HG03097 (cell line): ENCODE data around the gene SLC25A13.
"Not testable (repeated sequence)": the region's sequence is repeated elsewhere in the genome, so short reads cannot be mapped to it uniquely, and the experiment has no call there.

Source experiments
- ATAC-seq: cut with Tn5 transposase; IDR thresholded peaks from one replicate; pipeline ENCODE4 v1.9.1; 2021; ENCODE audit not compliant: unreplicated experiment, low FRiP score

The SLC25A13 gene, protein sequence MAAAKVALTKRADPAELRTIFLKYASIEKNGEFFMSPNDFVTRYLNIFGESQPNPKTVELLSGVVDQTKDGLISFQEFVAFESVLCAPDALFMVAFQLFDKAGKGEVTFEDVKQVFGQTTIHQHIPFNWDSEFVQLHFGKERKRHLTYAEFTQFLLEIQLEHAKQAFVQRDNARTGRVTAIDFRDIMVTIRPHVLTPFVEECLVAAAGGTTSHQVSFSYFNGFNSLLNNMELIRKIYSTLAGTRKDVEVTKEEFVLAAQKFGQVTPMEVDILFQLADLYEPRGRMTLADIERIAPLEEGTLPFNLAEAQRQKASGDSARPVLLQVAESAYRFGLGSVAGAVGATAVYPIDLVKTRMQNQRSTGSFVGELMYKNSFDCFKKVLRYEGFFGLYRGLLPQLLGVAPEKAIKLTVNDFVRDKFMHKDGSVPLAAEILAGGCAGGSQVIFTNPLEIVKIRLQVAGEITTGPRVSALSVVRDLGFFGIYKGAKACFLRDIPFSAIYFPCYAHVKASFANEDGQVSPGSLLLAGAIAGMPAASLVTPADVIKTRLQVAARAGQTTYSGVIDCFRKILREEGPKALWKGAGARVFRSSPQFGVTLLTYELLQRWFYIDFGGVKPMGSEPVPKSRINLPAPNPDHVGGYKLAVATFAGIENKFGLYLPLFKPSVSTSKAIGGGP

DNA sequence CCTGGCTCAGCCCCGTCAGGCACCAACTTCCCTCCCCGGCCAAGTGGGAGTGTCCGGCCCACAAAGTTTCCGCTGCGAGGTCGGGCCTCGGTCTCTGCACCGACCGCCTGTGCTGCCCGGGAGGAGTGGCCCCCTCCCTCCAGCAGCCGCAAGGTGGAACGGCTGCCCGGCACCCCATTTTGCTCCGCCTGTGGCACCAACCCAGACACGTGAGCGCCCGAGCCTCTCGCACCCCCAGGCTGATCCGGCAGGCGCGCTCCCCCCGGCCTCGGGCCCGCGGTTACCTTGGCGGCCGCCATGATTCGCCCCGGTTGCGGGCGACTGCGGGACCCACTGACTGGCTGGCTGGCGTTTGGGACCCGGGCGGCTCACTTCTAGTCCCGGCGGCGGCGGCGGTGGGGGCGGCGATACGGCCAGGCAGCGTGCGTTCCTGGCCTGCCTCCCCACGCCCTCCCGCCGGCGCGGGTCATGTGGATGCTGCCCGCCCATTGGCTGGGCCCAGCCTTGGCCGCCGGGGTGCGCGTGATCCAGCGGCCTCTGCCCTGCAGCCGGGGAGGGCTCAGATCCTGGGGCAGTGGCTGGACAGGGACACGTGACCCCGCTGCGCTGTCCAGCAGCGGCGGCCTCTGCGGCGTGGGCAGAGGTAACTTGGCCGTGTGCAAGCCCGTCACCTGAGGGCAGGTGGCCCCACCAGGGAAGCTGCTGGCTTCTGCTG, at the start of gene SLC25A13:
SLC25A13 (minus strand) TSS at position 441 of the 715 bp plus-strand sequence; CDS start at position 299, 142 bp downstream.
- ATAC-seq = peak; percentile 76

DNA sequence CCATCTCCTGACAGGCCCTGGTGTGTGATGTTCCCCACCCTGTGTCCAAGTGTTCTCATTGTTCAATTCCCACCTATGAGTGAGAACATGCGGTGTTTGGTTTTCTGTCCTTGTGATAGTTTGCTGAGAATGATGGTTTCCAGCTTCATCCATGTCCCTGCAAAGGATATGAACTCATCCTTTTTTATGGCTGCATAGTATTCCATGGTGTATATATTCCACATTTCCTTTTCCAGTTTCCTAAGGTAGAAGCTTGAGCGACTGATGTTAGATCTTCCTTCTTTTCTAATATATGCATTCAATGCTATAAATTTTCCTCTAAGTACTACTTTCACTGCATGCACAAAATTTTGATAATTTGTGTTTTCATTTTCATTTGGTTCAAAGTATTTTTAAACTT, 44.0 kb upstream of the SLC25A13 start:
- not testable (repeated sequence) for ATAC-seq

GRCh38 chr7:96361116-96361857, 39.4 kb upstream of the SLC25A13 start:
- ATAC-seq = no peak

GRCh38 chr7:96359876-96360275, 38.0 kb upstream of the SLC25A13 start:
- no peak for ATAC-seq

DNA sequence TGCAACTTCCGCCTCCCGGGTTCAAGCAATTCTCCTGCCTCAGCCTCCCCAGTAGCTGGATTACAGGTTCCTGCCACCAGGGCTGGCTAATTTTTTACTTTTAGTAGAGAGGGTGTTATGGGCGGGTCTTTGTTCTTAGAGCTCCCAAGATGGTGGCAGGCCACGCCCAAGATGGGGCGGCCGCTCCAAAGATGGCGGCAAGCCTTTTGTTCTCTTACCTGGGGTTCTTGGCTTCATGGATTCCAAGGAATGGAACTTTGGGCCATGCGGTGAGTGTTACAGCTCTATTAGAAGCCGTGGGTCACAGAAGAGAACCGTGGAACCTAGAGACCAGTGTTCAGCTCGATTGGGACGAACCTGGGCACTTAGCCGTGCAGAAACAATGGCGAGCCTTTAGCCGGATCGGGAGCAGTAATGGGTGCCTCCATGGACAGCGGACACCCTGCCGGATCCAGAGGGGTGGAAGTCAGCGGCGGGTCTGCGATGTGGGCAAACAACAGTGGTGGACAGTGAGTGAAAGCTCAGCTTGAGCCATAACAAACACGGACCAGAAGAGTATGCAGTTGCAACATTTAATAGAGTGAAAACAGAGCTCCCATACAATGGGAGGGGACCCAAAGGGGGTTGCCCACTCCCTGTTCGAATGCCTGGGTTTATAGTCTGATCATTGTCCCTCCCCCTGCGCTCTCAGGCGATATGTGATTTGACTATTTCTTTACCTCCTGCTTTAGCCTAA, 36.5 kb upstream of the SLC25A13 start:
- ATAC-seq = not testable (repeated sequence)

DNA sequence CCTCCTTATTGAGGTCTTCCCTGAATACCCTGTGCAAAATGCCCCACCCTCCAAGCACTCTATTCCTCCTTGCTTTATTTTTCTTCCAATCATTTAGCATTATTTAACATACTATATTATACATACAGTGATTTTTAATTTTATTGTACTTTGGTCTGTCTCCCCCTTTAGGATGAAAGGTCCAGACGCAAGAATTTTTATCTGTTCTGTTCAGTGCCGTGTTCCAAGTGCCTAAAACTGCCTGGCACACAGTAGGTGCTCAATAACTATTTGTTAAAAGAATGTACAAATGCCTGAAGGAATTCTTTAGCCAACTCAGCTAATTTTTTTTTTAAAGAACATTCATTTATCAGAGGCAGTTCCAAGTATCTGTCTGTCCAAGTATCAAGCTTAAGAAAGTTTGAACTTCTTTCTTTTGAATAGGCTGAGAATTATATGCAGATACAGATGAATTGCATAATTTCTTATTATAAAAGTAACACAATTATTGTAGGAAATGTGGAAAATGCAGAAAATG, 34.1 kb upstream of the SLC25A13 start:
- ATAC-seq = no peak

GRCh38 chr7:96354881-96355280, 33.0 kb upstream of the SLC25A13 start:
- no peak for ATAC-seq

DNA sequence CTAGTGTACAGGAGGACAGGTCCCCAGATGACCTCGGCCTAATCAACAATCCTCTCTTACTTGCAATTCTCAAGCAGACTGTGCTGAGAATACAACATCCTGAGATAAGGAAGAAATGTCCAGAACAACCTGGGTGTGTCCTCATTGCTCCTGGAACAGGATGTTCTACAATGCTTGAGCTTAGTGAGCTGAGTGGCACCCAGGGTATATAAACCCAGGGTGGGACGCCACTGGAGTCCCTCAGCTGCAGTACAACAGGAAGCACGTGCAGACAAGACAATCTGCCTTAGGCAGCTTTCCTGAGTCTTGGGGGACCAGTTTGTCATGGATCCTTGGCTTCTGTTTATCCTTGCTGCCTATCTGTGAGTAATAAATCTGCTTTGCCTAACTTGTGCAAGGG, 27.7 kb upstream of the SLC25A13 start:
- no peak for ATAC-seq

GRCh38 chr7:96347471-96347870, 25.6 kb upstream of the SLC25A13 start:
- no peak for ATAC-seq

DNA sequence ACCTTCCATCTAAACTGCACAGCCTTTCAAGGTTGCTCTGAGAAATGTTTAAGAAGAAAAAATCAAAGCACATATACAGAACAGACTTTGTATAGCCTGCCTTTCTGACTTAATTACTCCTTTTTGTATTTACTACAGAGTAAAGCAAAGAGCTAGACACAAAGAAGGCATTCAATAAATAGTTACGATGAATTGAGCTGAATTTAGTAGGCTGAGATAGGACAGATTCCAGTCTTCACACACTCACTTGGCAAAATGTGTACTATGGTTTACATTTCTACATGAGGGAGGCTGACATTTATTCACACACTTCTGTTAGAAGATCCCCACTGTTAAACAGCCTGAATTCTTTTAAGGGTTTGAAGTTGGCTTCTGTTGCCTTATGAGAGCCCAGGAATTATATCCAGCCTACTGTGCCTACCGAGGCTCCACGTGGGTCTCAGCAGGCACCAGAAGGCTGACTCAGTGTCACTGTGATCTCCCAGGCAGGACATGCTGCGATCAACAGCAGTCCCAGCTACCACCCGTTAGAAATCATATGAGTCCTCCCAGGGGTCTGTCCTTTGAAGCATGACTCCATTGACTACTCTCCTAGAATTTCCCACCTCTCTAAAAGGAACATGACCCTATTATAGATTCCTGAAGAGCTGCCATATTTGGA, 24.5 kb upstream of the SLC25A13 start:
- ATAC-seq = no peak

DNA sequence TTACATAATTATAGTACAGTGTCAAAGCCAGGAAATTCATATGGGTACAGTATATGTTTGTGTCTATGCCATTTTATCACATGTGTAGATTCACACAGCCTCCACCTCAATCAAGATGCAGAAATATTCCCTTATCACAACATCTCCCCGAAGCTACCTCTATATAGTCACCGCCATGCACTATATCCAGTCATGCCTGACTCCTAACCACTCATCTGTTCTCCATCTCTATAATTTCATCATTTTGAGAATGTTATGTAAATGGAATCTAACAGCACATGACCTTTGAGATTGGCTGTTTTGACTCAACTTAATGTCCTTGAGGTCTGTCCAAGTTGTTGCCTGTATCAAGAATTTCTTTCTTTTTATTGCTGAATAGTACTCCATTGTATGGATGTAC, 22.3 kb upstream of the SLC25A13 start:
- no peak for ATAC-seq

DNA sequence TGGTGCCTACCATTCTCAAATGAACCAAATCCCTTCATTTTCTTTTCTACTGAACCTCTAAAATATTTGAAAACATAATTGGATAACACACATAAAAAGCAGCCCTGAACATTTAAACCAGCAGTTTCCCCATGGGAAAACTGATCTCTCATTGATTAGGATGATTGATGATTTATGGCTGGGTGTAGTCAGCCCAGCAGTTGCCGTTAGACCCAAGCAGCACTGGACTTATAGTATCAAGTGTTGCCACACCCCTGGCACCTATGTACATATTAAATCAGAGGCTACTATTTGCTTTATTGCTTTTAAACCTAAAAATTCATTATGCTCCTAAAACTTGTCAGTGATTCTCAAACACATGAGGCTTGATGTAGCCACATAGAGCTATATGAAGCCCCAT, 20.2 kb upstream of the SLC25A13 start:
- ATAC-seq = no peak

- ATAC-seq = no peak
These were observed 15.6 kb upstream of the SLC25A13 start for GRCh38 chr7:96337519-96337918.

GRCh38 chr7:96332325-96332724, 10.4 kb upstream of the SLC25A13 start:
- no peak for ATAC-seq

- no peak for ATAC-seq
These were observed 9.9 kb upstream of the SLC25A13 start for GRCh38 chr7:96331775-96332174.

GRCh38 chr7:96331233-96331632, 9.3 kb upstream of the SLC25A13 start:
- ATAC-seq = no peak

DNA sequence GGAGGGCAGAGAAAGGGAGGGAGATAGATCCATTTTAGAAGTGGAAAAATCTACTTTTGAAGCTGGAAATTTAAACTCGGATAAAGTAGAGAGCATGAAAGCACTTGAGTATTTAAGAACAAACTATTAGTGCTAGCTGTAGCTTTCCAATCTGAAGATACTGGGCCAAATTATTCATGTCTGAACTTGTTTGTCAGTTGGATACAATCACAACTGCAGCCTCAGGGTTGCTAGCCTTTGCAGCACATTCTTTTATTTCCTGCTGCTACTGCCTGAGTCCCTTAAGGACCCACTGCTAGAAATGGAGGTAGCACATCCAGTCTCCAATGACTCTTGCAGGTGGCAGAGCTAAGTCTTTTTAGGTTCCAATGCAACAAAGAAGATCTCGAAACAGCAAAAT, 8.3 kb upstream of the SLC25A13 start:
- ATAC-seq = no peak

DNA sequence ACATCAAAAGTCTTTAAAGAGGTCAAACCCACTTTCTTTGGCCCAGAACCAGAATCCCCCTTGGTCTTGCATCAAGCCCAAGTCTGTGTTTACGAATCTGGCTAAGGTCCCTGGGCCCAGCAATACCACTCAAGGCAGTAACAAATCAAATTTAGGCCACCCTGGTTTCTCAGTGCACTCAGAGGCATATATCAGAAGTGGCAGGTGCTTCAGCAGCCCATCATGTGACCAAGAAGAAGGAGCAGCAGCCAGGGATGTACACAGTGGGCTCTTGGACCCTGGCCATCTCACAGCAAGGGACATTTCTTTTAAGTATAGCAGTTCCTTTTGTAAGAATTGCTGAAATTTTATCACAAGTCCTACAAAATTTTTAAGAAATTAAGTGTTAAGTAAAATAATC, 7.3 kb upstream of the SLC25A13 start:
- ATAC-seq = no peak

GRCh38 chr7:96328016-96328415, 6.1 kb upstream of the SLC25A13 start:
- no peak for ATAC-seq
